Measurements from ENCODE around the gene APBB2.
A peak's percentile ranks its signal among the peaks of the same experiment; 100 is the strongest.

The APBB2 gene

DNA sequence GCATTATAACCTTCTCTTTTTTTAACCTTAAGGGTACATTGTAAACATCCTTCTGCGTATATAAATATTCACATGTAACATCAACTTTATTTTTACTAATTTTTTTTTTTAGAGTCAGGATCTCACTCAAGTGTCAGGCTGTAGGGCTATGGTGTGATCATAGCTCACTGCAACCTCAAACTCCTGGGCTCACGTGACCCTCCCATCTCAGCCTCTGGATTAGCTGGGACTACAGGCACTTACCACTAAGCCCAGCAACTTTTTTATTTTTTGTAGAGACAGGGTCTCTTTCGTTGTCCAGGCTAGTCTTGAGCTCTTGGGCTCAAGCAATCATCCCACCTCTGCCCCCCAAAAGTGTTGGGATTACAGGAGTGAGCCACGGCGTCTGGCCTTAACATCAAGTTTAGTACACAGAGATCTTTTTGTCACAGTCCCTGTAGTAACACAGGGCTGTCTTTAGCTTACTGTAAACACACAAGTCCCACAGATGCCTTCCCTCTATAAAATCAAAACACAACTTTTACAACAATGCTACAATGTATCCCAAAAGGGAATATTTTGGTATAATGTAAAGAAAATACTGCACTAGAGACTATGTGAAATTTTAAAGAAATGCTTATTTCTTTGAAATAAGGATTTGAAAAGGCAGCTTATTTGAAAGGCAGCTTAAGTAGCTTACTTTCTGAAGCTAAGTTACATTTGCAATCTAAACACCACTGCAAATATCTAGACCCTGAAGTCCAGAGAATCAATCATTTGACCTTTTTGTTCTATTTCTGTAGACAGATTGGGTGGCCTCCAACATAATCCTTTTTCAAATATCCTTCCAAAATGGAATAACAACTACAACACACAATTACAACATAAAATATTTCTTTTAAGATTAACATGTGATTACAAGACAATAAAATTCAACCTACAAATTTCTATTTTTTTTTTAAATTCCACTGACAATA, 116.0 kb downstream of the APBB2 start:
- no peak for DNase-seq (ENCODE audit: low spot score)

DNA sequence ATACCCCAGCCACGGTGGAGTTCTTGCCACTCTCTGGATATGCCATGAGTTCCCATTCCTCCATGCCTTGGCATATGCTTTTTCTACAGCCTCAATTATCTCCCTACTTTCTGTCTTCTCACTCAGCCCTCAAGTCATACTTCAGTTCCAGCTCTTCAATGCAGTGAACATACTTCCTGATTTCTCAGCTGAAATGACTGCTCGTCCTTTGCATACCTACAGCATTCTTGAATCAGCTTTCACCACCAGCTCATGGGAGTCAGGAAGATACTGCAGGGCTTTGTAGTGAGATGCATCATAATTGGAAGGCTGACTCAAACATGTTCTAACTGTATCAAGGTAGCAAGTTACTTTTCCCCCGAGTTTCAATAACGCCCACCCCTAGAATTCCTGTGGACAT, 118.4 kb downstream of the APBB2 start:
- peak; percentile 29 for DNase-seq (ENCODE audit: low spot score)

DNA sequence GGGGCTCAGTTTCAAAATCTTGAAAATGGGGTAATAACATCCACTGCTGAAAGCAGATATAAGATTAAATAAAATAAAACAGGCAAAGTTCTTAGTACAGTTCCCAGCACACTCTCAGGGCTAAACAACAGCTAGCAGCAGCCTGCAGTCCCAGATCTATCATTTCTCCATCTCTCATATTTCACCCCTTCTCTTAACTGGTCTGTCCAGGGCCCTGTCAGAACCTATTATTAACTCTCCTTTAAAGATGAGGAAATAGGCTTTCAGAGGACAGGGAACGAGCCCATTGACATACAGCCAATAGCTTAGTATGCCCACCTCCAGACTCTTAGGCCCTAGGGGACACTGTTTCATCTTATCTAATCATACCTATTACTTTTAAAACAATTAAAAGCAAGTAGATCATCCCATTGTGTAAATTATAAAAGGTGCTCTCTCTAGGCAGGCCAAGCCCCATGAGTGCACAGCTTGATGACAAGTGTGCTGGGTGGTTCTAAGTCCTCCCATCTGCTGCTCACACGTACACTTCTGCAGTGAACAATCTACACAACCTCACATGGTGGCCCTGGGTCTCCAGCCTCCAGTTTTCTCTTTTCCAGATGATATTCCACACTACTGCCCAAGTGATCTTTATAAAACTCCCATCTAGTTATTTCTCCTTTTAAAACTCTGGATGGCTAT, 119.0 kb downstream of the APBB2 start:
- DNase-seq (ENCODE audit: low spot score): no peak

DNA sequence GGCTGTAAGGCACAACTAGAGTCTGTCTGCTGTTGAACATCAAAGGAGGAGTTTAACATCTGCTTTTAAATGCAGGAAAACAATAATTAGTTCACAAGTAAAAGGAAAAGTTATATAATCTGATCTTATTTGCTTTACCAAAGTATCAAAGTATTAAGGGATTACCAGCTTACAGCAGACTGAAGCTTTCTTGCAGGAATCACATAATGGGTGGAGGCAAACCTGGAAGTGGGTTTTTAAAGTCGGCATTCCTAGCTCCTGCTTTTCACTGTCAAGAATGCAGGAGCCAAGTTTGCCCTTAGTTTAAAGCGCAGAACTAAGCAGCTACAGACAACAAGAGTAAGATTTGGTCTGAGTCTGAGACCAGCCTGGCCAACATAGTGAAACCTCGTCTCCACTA, 122.2 kb downstream of the APBB2 start:
- no peak for DNase-seq (ENCODE audit: low spot score)

DNA sequence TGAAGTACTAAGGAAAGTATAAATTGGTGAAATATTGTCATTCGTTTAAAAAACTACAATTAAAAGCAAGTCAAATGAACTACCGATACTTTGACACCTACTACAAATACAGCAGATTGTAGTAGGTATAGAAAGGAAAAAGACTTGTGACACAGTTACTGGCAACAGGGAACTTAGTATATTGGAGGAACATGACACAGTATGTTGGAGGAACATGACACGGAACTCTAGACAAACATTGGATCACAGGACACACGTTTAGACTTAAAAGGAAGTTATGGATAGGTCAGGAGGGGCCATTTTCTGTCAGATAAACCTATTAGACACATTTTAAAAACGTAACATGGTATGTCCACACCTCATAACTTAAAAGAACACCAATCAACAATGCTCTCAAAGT, 132.5 kb downstream of the APBB2 start:
- DNase-seq (ENCODE audit: low spot score): no peak

DNA sequence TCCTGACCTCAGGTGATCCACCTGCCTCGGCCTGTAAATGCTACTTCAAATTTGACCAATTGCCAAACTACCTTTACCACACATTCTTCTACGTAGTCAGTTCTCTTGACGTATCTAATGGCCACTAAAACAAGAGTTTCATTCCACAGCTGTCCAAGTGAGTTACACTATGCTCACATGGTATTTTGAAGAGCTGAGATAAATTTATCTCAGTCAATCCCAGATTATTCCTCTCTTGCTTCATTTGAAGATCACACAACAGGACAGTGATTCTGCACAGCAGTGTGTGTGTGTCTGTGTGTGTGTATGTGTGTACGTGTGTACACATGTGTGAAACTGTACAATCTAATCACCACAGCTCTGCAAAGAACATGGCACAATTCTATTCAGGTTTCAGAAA, 133.4 kb downstream of the APBB2 start:
- DNase-seq (ENCODE audit: low spot score): no peak

DNA sequence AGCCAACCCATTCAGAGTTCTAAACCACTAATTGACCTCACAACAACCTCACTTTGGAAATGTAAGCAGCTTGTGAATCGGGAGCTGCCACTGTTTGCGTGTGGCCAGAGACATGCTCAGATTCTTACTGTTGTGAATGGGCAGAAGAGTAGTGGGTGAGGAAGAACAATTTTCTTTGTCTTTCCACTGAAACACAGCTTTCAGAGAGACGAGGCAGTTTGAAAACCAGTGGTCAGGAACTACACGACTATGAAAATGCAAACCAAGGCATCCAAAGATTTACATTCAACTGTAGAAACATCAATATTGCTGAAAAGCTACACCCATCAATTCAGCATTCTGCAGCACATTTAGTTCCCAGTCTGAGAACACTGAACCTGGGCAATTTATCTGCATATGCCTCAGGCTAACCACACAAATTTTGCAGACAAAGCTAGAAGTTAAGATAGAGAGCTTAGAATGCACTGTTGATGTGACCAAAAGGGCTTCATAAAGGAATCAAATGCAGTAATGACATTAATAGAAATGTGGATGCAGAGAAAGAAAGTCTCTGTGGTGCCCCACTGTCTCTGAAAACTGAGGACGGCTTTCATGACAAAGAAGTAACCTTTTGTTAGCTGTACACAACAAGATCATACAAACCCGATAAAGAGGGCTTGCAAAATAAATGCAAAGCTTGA, 134.3 kb downstream of the APBB2 start:
- no peak for DNase-seq (ENCODE audit: low spot score)

DNA sequence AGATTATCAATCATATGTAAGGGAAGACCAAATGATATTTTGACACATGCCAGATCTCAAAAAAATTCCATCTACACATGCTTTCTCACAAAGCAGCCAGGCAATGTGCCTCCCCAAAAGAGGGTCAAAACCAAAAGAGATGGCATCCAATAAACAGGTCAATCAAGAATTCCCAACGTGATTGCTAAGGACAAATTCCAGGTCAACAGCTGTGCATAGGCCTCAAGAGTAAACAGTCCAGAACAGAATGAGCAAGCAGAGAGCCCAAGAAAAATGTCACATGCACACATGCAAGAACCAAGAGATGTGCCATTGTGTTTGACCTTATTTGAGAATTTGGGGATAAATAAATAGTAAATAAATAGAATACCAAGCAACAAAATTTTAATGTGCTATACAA, 136.7 kb downstream of the APBB2 start:
- DNase-seq (ENCODE audit: low spot score): no peak

DNA sequence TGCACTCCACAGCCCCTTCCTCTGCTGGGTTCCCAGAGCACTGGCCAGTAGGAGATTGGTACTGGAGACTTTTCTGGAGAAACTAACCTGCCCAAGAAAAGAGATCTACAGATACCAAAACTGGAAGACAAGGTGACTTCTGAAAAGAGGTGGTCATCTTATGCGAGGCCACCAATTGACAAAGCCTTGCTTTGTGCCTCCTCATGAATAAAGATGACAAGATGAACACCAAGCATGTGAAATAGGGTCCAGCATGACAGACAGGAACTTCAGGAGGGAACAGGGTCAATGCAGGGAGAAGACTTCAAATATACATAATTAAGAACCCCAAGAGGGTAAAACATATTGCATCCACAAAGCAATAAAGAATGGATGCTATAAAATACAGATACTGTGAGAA, 137.9 kb downstream of the APBB2 start:
- DNase-seq (ENCODE audit: low spot score): no peak

DNA sequence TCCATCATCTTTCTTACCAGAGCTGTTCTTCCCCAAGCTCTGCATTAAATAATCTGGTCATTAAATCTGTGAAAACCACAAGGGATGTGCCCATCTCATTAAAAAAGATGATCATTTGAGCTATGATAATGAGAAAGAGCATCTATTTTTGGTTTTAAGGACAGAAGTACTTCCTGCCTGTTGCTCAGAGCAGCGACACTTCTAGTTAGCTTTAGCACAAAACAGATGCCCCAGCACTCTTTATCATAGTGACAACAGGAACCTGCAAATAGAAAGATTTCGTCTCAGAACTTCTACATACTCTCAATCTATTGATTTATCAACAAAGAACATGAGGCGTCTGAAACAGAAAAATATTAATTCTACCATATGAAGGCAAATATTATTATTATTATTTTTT, 140.1 kb downstream of the APBB2 start:
- no peak for DNase-seq (ENCODE audit: low spot score)

DNA sequence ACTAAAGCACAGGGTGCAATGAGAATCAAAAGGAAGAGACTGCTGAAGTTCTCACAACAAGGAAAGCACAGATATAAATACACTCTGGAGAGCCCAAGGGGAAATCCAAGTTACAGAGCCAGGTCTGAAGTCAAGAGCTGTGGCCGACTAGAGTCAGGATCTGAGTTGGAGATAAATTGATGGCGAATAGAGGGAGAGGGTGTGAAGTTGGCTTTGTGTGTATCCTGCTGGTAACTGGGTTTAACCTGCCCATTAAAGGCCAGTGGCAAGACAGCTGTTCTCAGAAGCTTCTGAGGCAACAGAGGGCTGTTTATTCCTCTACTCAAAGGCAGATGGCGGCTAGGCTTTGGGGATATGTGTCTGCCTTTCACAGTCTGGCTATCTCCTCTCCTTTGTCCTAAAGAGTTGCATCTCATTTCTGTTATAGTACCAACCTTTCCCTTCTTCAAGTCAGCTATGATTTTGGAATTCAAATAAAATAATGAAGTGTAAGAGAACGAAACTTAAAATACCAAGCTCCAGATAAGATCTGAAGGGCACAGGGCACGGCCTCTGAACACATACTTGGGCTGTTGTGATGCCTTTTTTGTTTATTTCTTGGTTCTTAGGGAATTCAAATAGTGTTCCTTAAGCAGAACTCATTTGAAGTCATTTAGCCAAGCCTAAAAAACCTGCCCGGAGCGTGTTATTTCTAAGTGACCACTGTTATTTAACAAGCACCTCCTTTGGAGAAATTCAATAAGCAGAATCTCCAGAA, 142.1 kb downstream of the APBB2 start:
- DNase-seq (ENCODE audit: low spot score): no peak

DNA sequence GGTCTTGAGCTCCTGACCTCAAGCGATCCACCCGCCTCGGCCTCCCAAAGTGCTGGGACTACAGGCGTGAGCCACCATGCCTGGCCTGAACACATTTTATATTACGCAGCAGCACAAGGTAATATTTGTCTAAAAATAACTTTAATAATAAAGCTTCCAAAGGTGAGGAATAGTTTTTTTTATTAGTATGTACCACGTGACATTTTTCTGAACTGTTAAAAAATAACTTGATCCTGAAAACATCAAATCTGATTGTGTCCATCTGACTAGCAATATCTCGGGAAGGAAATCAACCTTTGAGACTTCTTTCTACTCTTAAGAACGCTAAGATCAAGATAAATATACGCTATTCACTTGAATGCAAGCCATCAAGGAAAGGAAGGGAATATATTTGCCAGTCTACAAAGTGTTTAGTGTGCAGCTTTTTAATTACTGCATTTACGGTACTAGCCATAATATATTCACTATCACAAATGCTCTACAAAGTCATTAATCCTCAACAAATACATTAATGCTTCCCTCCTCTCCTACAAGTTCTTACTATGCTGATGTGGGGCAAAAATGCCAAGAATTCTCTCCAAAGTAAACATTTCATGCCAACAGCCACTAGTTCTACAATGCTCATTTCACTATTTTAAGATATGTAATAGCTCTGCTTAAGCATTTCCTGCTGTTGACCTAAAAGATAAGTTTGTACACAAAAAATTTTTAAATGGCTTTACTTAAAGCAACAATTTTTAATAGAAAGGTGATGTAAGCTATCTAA, 143.6 kb downstream of the APBB2 start:
- no peak for DNase-seq (ENCODE audit: low spot score)

DNA sequence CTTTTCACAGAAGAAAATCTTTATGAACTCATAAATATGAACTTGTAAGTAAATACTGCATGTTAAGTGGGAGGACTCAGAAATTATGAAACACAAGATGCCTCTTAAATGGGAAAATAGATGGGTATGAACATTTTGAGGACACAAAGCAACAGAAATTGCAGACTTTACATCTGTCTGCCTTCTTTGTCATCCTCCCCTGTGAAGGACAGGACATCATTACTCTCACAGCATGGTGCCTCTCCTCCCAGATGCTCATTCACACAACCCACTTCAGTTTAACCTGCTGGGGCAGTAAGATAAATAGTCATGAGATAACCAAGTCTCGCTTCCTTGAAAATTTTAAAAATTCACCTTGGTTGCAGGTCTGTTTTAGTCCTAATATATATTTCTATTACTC, 144.5 kb downstream of the APBB2 start:
- DNase-seq (ENCODE audit: low spot score): no peak

DNA sequence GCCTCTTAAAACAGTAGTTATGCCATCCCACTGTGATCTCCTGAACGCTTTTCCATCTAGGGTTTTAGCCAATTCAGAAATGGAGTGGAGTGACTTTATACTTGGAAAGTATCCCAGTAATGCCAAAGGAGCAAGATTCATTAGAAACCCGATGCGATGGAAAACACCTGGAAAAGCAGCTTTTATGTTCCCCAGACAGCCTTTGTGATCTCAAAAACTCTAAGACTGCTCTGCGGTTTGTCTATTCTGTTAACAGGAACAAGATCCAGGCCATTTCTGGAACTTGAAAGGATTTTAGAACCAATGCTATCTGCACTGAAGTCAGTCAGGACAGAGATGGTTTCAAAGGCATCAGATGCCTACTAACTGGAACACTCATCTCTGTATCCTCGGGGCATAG, 145.1 kb downstream of the APBB2 start:
- no peak for DNase-seq (ENCODE audit: low spot score)

DNA sequence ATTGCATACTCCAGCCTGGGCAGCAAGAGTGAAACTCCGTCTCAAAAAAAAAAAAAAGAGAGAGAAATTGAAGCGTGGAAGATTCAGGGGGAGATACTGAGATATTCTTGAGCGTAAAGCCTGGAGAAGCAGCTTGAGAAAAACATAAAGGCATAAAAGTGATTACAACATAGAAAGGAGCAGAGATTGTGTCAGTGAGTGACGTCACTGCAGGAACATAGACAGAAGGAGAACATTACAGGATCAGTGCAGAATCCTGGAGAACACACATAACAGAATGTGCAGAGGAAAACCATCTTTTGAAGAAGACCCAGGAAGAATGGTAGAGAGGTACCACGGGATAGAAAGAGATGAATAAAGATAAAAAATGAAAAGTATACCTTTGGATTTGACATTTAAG, 147.0 kb downstream of the APBB2 start:
- no peak for DNase-seq (ENCODE audit: low spot score)

DNA sequence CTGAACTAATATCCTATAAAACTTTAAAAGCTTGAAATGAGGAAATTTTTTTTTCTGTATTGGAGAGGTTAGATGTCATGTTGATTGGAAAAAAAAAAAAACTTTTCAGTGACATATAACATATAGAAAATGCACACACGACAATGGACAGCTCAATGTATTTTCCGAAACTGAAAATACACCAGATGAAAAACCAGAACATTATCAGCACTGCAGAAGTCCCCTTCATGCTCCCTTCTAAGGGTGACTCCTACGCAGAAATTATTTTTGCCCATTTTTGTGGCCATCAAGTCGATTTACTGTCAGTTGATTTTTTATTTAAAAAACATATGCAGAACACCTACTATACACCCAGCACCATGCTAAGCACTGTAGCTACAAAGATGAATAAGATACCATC, 148.3 kb downstream of the APBB2 start:
- DNase-seq (ENCODE audit: low spot score): no peak

DNA sequence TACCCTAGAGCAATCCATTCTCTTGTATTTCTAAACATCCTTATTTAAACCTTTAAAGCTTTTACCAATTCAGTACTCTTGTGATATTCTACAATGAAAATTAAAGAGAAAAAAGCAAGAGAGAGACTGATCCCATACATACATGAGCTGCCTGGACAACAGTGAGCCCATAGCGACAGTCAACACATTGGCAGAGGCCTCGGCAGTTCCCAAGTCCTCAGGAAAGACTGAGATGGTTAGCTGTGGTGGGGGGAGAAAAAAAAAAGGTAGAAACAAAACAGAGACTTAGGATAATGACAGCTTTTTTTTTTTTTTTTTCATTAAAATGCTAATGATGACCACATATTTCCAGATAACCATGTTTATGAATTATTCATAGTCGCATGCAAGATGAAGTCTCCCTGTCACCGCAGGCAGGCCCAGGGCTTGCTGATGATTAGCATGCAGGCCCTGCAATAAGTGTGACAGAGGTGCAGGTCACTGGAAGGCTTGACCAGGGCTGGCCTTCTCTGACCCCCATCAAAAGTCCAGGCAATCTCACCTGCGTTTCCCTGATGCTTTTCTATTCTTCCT, 148.8 kb downstream of the APBB2 start:
- DNase-seq (ENCODE audit: low spot score): no peak

DNA sequence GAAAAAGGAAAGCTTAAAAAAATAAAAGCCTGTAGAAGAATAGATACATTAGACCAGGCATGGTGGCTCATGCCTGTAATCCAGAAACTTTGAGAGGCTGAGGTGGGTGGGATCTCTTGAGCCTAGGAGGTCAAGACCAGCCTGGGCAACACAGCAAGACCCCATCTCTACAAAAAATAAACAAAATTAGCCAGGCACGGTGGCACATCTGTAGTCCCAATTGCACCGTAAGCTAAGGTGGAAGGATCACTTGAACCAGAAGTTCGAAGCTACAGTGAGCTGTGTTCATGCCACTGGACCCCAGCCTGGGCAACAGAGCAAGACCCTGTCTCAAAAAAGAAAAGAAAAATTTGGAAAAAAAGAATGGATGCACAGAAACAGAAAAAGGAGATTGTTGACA, 149.4 kb downstream of the APBB2 start:
- DNase-seq (ENCODE audit: low spot score): no peak

DNA sequence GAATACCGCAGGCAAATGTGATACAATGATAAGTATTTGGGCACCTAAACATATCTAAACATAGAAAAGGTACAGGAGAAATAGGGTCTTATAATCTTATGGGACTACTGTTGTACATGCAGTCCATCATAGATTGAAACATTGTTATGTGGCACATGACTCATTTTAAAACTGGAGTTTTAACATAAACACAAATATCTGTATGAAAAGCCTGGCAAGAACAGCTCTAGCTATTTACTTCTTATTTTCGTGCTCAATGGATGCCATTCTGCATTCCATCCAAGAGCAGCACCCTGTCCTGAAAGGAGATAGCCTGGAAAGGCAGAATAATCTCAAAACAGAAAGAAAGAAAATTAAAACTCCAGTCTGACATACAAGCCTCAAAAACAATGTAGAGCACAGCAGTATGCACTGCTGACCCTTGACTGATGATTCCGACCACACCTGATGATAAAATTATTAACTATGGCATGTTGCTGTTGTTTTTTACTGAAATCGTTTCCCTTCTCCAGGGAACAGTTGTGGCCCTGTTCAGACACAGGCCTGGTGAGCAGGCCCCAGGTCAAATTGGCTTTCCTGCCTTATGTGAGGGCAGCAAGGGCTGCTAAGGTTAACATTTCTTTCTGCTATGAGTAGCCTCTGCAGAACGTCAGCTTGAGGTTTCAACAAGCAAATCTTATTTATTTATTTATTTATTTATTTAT, 152.7 kb downstream of the APBB2 start:
- DNase-seq (ENCODE audit: low spot score): peak; percentile 30
